IPS-NIHi7 (cell line): Measurements from ENCODE around the gene CYP2D6.
"Not testable (repeated sequence)": the region's sequence is repeated elsewhere in the genome, so short reads cannot be mapped to it uniquely, and the experiment has no call there.

Source experiments
- DNase-seq: peaks from one replicate; pipeline ENCODE4 v3.0.0; 2012; ENCODE audit warnings: mixed read lengths; ENCODE audit errors: extremely low spot score

The CYP2D6 gene

DNA sequence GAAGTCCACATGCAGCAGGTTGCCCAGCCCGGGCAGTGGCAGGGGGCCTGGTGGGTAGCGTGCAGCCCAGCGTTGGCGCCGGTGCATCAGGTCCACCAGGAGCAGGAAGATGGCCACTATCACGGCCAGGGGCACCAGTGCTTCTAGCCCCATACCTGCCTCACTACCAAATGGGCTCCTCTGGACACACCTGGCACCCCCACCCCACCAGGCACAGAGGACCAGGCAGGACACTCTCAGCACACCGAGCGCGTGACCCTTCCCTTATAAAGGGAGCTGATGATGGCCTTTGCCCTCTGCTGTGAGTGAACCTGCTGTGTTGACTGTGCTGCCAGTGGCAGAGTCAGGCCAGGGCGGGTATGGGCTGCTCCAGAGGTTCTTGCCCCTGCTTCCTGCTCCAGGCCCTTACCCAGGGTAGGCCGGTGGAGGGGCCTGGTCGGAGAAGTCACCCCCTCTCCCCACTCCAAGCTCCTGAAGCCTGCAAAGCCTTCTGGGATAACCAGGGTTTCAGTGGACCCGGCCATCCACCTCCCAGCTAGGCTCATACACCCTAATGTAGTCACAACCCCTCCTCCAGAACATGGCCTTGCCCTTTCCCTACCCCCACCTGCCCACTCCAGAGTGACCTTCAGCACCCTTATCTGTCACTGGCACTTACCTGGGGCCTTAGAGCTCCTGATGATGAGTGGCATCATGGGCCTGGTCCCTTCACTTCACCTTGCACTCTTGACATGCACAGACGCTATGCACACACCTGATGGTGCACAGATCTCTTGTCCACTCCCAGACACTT, at the start of gene CYP2D6:
CYP2D6 (minus strand) TSS at position 172 of the 793 bp plus-strand sequence; CDS start at position 153, 19 bp downstream.
- not testable (repeated sequence) for DNase-seq

GRCh38 chr22:42179616-42180015, 49.0 kb upstream of the CYP2D6 start:
- no peak for DNase-seq

- DNase-seq = no peak
These were observed 48.4 kb upstream of the CYP2D6 start for GRCh38 chr22:42178910-42179519.

DNA sequence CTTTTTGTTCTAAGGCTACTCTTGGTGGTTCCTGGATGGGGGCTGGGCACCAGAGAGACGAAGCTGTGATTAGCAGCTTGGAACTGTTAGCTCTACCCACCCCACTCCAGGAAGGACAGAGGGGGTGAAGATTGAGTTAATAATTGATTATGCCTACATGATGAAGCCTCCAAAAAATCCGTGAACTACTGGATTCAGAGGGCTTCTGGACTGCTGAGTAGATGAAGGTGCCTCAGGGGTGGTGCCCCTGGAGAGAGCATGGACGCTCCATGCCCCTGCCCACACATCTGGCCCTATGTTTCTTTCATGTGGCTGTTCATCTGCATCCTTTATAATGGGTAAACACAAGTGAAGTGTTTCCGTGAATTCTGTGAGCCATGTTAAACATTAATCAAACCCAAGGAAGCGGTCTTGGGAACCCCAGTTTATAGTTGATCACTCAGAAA, 47.3 kb upstream of the CYP2D6 start:
- no peak for DNase-seq

DNA sequence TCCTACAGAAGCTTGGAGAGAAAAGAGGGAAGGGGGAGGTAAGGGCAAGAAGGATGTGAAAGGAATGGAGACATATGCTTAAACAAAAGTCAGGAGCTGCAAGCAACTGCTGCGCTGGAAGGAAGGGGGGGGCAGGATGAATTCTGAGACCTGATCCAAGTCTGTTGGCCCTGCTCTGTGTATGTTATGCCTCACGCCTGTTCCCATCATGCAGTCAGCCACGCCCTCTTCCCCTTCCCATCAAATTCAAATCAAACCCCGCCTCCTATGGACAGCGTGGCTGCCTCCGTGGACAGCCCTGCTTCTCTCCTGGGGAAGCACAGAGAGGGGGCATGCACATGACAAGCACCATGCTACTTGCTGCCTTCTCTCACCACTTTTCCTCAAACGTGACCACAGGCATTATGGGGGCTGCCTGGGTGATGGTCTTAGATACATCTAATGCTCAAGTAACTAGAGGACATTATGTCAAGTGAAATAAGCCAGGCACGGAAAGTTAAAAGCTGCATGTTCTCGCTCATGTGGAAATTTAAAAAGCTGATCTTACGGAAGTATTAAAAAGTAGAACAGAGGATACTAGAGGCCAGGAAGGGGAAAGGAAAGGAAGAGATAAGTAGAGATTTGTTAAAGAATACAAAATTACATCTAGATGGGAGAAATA, 45.8 kb upstream of the CYP2D6 start:
- DNase-seq = no peak

GRCh38 chr22:42174062-42174461, 43.5 kb upstream of the CYP2D6 start:
- no peak for DNase-seq

DNA sequence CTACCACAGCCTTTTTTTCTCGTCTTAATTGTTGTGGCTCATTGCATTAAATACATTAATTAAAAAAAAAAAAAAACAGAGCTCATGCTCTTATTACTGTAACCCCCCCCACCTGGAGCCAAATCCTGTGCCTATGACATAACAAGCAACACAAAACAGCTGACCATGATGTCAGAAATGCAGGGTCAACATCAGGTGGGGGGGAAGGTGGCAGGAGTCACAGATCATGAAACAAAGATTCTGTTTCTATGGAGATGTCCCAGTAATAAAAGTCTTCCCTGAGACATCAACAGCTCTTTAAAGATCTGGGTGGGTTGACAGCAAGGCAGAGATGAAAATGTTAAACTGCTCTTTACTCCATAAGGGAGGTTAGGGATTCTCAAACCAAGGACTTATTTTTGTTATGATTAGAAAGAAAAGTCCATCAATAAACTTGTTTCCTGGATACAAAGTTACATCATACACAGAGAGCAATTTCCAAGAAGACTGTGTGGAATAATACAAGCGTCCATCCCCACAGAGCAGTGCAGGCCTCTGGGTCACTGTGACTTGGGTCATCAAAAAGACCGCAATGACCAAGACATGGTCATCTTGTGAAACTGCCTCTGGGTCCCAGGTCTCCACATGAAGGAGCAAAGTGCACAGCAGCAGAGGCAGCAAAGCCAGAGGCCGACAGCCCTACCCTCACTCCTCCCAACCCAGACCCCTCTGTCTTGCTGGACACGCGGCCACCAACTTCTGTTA, 42.7 kb upstream of the CYP2D6 start:
- no peak for DNase-seq

- DNase-seq = no peak
These were observed 42.2 kb upstream of the CYP2D6 start for GRCh38 chr22:42172773-42173172.

GRCh38 chr22:42171946-42172719, 41.5 kb upstream of the CYP2D6 start:
- DNase-seq = no peak

- DNase-seq = no peak
These were observed 40.8 kb upstream of the CYP2D6 start for GRCh38 chr22:42171417-42171816.

DNA sequence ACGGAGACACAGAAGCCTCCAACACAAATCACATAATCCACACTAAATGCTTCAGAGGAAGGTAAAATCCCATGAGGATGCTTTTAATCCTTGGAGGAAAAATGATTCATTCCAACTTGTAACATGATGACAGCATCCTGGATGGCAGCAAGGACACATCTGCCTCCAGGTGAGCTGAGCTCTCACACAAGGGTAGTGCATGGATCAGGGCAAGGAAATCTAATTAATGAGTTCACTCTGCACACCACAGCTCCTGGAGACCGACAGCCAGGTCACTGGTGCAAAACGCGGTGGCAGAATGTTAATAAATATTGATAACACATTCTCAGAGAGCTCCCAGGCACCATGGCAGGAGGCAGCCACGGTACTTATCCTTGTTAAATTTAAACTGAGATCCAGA, 40.3 kb upstream of the CYP2D6 start:
- no peak for DNase-seq

GRCh38 chr22:42169055-42169469, 38.5 kb upstream of the CYP2D6 start:
- DNase-seq = peak; percentile 93

GRCh38 chr22:42168476-42168875, 37.9 kb upstream of the CYP2D6 start:
- no peak for DNase-seq

- DNase-seq = no peak
These were observed 36.5 kb upstream of the CYP2D6 start for GRCh38 chr22:42167066-42167465.

DNA sequence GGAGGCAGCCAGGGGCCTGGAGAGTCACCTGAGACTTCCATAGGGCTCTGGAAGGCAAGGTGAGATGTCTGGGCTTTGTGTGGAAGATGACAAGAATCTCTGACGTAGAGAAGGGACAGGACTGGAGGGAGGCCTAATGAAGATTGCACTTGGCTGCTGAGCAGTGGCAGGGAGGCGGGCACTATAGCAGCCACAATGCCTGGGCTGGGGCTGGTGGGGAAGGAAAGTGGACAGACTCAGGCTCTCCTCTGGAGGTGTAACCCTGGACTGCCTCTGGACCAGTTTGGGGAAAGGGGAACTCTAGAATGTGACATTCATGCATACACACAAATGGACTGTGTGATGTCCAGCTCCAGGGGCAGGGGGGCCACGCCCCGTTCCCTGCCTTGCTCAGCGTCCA, 34.3 kb upstream of the CYP2D6 start:
- no peak for DNase-seq

DNA sequence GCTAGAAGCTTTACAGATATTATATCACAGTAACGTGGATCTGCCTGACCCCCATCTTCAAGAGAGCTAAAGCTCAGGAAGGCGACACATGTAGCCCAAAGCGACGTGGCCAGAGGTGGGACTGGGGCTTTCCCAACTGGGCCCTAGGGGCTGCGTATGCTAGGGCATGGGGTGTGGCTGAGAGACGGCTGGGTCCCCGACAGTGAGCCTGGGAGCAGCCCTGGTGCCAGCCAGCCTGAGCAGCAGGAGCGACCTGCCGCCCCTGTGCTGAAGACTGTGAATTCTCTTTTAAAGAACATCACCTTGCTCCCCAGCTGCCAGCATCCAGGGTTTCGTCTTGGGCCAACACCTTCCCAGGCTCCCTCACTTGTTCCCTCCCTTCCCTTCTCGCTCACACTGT, 32.9 kb upstream of the CYP2D6 start:
- DNase-seq = no peak

GRCh38 chr22:42162728-42163489, 32.3 kb upstream of the CYP2D6 start:
- DNase-seq = no peak

DNA sequence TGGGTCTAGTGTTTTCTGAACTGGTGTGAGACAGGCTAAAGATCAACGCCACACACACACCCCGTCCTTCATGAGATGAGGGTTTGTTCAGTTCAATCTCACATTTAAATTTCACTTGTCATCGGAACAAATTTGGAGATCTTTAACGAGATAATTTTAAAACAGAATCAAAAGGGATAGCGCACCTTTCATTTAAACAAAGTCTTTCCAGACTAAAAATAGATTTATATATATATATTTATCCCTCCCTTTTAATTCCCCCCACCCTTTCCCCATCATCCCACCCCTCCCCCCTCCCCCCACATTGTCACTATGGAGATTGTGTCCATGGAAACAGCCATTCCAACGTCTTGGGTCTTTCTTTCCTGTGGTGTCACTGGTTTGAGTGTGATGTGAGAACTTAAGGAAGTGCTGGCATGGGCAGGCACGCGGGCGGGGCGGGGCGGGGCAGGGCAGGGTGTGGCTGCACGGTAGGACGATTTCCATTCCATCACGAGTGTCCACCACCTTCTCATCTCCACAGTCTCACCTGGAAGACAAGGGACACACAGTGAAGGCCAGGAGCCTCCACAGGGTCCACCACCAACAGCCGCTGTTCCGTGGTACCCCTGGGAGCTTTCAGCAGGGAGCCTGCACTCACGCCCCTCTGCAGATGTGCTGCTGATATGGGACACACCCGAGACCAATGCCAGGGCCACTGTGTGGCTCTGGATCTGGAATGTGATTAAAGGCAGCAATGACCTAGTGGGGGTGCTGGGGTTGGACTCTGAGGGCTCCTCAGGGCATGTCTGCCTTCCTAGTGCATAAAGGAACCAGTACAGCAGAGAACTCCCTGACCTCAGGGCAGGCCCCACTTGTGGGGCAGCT, 30.5 kb upstream of the CYP2D6 start:
- DNase-seq = no peak

GRCh38 chr22:42160251-42160650, 29.6 kb upstream of the CYP2D6 start:
- no peak for DNase-seq
